PFSK-1 (cell line): ENCODE results near the gene CBY2. TPM values are rescaled to one million over a fixed set of nuclear protein-coding genes. Genes with fewer than 3 reads are reported as not detected.

Experiments used
- FOXP2 ChIP-seq: optimal IDR thresholded peaks from 2 replicates; pipeline ENCODE3; 2011; ENCODE audit warnings: borderline replicate concordance, control low read depth, inconsistent platforms; ENCODE audit not compliant: insufficient read depth; ENCODE audit errors: extremely low read length, extremely low read depth
- POLR2AphosphoS5 ChIP-seq: IDR thresholded peaks from 2 replicates; pipeline ENCODE4 v1.6.1; 2012; ENCODE audit warnings: low read depth, mild to moderate bottlenecking, control low read depth, low read length, moderate library complexity
- REST ChIP-seq, 2 experiments: IDR thresholded peaks; 2 replicates each; pipeline versions ENCODE4 v1.6.1 to v1.8.0; 2011 to 2012; ENCODE audit warnings: low read depth in 2 of 2, low read length in 2 of 2, control low read depth in 1 of 2, inconsistent platforms in 1 of 2, mild to moderate bottlenecking in 1 of 2, moderate library complexity in 1 of 2; ENCODE audit not compliant: insufficient read depth in 1 of 2
- SIN3A ChIP-seq: IDR thresholded peaks from 2 replicates; pipeline ENCODE4 v1.6.1; 2012; ENCODE audit warnings: mild to moderate bottlenecking, low read length, moderate library complexity, borderline replicate concordance; ENCODE audit not compliant: insufficient read depth
- TAF1 ChIP-seq: IDR thresholded peaks from 2 replicates; pipeline ENCODE4 v1.6.1; 2012; ENCODE audit warnings: low read length, control low read depth, borderline replicate concordance; ENCODE audit not compliant: insufficient read depth
- polyA plus RNA-seq: library from polyadenylated mRNA; unstranded; fragments of >200 nt; gene quantifications from one replicate; pipeline ENCODE4 v1.2.1, GENCODE V29; 2012; ENCODE audit warnings: low read depth, missing spikeins; ENCODE audit not compliant: insufficient read length

The CBY2 gene
- not detected for polyA plus RNA-seq

GRCh38 chr13:45702088-45702487 lies at the start of gene CBY2:
CBY2 (plus strand) TSS chr13:45702320; CDS start chr13:45702391, 71 bp downstream.
- TF ChIP-seq SIN3A = no peak
- no peak for TF ChIP-seq TAF1
- TF ChIP-seq REST (IDR thresholded peaks at IDR 0.05; ENCODE audit: insufficient read depth in 1 of 2, low read depth in 2 of 2, low read length in 2 of 2) = no peak
- TF ChIP-seq POLR2AphosphoS5 = no peak
- TF ChIP-seq FOXP2 = no peak

- TF ChIP-seq POLR2AphosphoS5 (no peak), TAF1 (no peak), SIN3A (no peak), FOXP2 (no peak), REST (IDR thresholded peaks at IDR 0.05; ENCODE audit: insufficient read depth in 1 of 2, low read depth in 2 of 2, low read length in 2 of 2) (no peak)
These were observed 47.3 kb upstream of the CBY2 start for GRCh38 chr13:45654633-45655349.

- TF ChIP-seq FOXP2 = no peak
- no peak for TF ChIP-seq POLR2AphosphoS5
- no peak for TF ChIP-seq REST (IDR thresholded peaks at IDR 0.05; ENCODE audit: insufficient read depth in 1 of 2, low read depth in 2 of 2, low read length in 2 of 2)
- no peak for TF ChIP-seq SIN3A
- no peak for TF ChIP-seq TAF1
These were observed 43.4 kb upstream of the CBY2 start for GRCh38 chr13:45658586-45659235.

GRCh38 chr13:45659536-45659935 lies 42.6 kb upstream of the CBY2 start:
- no peak for TF ChIP-seq POLR2AphosphoS5
- TF ChIP-seq TAF1 = no peak
- TF ChIP-seq REST (IDR thresholded peaks at IDR 0.05; ENCODE audit: insufficient read depth in 1 of 2, low read depth in 2 of 2, low read length in 2 of 2) = no peak
- TF ChIP-seq FOXP2 = no peak
- TF ChIP-seq SIN3A = no peak
